Activated CD4-positive, CD25-positive, alpha-beta regulatory T cell treated with anti-CD3 and anti-CD28 coated beads, Interleukin-2, amount 50 U/mL, for 72 hours (primary cell): ENCODE measurements around the gene TXNDC5.
A peak's percentile ranks its signal among the peaks of the same experiment; 100 is the strongest.

Source experiments
- DNase-seq: peaks from one replicate; pipeline ENCODE4 v3.0.0; 2021

Gene TXNDC5

DNA sequence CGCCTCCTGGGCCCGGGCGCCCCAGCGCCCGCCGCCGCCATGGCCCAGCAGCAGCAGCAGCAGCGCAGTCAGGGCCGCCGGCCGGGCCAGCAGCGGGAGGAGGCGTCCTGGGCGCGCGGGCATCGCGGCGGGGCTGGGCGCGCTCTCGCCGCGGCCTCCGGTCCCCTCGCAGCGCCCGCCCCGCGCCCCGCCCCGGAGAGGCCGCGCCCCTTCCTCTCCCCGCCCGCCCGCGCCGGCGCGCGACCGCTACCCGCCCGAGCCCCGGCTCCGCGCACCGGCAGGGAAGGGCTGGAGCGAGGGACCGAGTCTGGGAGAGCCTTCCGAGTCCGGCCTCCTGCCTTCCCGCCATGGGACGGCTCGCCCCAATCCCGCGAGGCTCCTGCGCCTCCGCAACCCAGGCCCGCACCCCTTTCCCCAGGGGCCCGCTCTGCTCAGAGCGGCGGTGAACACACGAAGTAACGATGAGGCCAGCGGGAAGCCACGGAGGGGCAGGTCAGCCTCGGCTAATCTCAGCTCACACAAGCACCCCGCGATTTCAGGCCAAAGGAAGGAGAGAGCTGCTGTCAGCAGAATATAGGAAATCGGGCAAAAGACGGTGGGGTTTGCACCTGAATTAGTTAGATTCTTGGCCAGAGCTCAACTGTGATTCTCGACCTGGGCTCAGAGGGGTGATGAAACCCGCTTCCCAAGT is at the start of gene TXNDC5:
Gene TXNDC5 (minus strand): TSS at position 135 of the 691 bp plus-strand sequence. CDS start 12 bp downstream, at position 123.
- peak; percentile 77 for DNase-seq

DNA sequence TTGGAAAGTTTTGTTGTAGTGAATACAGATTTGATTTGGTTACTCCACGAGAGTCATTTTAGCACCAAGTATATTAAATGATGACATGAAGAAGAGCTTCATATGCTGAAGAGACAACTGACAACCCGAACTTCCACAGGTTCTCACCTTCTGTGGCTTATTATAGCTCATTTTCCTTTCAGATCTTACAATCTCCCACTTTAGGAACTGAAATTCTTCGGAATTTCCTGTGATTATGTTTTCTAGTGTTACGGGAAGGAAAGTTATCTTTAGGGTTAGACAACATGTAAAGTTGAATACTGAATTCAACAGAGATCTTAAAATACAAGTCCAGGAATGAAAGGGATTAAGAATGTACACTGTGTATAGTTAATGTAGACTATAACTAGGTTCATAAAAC is 49.6 kb upstream of the TXNDC5 start:
- DNase-seq: no peak

DNA sequence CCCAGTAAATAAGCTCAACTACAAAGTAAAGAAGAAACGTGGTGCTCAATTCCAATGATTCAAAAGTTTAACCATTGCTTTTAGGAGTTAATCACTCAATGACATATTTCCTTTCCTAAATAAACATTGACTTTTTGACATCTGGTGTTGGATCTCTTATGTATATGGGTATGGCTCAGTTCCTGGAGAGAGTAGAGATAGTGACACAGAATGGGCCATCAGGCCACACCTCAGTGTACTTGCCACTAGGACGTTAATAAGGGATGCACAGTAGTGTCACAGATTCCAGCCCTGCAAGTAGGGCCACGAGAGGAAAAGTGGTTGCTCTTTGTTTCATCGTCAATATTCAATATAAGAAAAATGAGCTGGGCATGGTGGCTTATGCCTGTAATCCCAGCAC is 48.9 kb upstream of the TXNDC5 start:
- no peak for DNase-seq

DNA sequence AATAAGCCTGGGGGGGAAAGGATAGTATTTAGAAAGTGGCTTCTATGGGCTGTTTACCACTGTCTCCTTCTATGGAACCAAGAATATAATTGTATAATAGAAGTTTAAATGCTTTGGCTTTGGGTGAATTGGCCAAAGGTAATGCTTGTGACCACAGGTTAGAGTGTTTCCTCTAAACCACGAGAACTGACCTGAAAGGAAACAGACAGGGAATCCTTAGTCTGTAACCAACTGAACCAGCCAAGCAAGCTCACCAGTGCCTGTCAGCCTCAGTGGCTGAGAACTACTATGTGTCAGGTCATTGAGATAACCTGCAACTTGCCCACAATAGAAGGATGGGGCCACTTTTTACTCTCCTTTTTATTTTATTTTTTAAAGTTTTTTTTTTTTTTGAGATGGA is 47.9 kb upstream of the TXNDC5 start:
- DNase-seq: no peak

DNA sequence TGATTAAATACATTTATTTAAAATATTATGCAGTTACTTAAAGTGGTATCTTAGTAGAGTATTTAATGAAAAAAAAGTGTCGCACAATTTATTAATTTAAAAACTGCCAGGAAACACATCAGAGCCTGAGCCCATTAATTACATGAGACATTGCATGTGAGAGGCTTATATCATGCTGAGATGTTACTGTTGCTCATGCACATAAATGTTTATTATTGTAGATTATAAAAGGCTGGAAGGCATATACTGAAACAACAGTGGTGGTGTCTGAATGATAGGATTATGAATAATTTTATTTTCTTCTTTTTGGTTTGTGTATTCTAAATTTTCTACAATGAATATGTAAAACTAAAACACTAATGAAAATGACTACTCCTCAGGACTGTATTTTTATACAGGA is 45.7 kb upstream of the TXNDC5 start:
- DNase-seq: no peak

DNA sequence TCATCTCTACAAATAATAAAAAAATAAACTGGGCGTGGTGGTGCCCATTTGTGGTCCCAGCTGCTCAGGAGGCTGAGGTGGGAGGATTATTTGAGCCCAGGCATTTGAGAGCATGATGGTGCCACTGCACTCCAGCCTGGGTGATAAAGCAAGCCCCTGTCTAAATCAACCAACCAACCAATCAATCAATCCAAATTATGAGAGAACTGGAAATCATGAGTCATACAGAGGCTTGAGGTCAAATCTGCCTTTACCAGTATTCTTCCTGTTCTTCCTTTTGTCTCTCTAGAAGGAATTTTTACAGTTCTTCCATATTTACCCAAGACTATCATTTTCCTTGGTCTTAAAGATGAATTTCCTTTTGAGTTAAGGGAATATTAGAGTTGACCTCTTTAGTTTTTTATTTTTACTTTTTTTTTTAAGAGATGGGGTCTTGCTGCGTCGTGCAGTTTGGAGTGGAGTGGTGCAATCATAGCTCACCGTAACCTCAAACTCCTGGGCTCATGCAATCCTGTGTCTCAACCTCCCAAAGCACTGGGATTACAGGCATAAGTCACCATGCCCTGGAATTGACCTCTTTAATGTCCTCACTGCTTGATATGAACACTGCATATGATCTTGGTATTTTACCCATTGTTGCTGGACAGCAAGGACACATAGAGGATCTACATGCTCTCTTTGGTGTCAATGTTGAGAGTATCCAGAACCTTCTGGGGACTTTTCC is 44.1 kb upstream of the TXNDC5 start:
- no peak for DNase-seq

DNA sequence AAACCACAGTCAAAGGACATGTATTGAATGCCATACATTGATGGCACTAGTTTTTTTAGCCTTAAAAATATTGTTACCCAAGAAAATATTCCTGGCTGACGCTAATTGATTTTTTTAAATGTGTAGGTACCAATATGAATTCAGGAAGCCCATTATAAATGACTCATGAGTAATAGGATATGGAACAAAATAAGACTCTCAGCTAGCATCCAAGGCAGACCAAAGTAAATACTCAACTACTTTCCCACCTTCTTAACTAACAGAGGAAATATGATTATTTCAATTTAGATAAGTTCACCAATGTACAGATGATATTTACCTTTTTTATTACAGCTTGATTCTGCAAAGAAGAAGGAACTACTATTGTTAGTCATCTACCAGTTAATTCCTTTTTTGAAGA is 43.2 kb upstream of the TXNDC5 start:
- no peak for DNase-seq

DNA sequence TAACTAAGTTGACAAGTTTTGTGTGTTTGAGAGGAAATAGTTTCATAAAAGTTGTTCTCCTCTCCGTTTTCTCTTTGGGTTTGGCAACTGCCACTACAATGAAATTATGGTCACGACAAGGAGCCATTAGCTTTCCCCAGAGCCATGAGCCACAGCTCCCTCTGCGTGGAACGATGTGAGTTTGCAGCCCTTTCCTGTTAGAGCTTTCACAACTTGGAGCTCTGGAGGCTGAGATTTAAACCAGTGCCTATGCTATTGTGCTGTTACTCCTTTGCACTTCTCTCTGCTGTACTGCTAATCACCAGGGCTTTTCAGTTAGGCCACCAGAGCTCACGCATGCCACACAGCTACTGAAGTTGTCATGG is 29.3 kb upstream of the TXNDC5 start:
- DNase-seq: no peak

DNA sequence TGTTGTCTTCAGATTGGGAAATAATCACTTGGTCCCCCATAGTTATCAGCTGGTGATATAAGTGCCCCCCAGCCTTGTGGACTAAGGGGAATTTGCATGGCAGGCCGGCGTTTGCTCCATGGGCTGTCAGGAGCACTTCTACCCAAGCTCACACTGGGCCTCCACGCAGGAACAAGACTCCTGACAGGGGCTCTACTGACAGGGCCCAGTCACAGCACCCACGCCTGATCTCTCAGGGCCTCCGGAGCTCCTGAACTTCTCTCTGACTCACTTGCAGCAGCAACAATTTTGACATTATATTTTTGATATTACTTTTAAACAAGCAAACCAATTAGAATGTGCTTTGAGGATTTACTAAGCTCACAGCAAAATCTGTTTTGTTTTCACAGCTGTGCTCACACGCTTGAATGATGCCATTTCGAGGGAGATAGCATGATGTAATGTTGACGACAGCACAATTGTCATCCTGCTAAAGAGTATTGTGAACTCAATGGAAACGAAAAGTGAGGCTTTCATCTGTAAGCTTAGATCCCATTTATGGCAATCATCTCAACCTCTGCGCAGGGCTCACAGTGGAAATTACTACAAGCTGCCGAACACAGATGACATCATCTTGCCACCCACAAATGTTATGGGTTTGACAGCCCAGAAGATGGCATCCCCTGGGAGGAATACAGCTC is 28.7 kb upstream of the TXNDC5 start:
- DNase-seq: no peak

DNA sequence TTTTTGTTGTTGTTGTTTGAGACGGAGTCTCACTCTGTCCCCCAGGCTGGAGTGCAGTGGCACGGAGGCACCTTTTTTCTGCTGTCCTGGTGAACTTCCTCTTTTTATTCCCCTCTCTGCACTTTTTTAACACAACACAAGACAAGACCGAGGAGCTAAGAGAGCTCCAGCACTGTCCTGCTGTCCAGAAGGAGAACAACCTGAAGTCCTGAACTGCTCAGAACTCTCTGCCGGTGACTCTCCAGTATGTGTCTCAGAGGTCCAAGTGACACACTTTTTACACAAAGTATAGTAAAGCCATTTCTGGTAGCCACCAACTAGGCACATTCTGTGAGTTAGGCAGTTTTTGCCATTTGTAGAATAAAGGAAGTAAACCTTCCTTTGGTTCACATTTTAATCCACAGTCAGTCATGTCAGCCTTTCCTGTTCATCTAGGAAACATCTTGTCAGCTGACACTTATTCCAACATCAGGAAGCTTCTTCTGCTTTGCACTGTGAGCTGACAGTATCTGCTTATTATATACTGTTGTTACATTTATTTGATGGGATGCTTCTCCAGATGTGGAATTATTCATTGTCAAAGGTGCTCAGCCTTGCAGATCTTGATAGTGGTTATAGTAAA is 28.1 kb upstream of the TXNDC5 start:
- no peak for DNase-seq

DNA sequence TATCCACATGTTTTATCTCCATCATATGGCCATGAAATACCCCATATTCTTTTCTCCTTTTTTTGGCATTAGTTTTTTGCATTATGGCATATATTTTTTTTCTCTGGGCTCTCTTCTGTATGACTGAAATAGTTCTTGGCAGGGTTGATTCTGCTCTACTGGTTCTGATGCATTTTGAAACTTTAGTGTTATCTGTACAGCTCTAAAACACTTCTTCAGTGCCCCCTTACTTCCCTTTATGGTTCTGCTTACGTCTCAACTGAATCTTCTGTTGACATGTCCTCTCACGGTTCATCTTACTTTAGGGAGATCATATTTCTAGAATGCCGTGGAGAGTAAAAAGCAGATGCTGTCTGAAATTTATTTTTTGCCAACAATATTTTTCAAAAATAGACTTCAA is 23.2 kb upstream of the TXNDC5 start:
- DNase-seq: no peak

DNA sequence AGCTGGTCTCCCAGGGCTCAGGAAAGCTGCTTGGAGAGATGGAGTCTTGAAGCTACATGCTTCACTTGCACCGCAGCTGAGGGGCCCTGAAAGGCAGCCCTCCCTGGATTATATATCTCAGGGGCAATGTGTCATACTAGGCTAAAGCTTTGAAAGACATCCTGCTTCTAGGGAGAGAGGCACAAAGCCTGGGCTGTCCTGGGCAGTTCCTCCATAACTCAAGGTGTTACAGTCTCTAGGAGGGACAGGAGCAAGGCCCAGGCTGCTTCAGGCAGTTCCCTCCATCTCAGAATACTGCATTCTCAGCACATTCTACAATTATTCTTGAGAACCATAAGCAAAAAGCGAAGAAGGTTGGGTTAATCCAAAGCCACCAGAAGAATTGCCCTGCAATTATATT is 22.0 kb upstream of the TXNDC5 start:
- DNase-seq: no peak

DNA sequence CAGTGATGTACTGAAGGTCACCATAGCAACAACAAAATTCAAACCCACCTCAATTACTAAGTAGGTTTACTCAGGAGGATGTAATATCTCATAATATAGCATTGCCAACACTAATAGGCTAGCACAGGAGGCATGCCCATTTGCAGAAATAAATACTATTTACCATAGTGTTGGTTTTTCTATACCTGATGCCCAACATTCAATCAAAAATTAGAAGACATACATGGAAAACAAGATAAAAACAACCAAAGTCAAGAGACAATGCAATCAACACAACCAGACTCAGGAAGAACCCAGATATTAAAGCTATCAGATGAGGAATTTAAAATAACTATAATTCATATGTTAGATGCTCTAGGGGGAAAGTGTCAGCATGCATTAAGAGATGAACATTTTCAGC is 14.3 kb upstream of the TXNDC5 start:
- DNase-seq: no peak

DNA sequence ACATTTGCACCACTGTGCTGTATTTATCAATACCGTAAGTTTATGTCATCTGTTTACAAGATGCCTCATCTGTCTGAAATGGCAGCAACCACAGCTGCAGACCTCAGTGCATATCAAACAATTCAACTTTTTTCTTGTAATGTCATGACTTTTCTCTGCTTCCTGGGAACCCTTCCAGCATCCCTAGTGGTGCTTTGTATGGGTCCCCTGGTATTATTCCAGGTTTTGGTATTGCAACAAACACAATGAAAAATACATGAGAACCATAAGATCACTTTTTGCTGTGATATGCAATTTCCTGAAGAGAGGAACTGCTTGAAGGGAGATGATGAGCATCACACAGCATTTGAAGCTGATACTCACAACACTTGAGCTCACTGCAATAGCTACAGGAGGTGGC is 12.0 kb upstream of the TXNDC5 start:
- no peak for DNase-seq

DNA sequence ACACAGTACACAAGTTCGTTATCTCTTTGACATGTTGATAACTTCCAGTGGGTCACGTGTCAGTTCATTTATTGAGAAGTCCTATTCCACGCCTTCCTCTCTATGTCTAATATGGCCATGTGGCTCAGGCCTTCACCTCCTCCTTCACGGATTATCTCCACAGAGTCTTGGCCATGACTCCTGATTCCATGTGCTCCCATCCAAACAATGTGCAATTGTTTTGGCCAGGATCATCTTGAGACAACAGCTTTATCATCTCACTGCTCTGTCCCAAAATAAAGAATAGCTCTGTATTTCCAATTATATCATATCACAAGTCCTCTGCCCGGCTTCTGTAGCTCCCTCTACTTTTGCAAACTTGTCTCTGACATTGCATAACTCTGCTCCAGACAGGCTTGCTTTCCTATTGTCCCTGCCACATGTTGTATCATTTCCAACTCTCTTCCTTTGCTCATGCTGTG is 11.1 kb upstream of the TXNDC5 start:
- DNase-seq: no peak

DNA sequence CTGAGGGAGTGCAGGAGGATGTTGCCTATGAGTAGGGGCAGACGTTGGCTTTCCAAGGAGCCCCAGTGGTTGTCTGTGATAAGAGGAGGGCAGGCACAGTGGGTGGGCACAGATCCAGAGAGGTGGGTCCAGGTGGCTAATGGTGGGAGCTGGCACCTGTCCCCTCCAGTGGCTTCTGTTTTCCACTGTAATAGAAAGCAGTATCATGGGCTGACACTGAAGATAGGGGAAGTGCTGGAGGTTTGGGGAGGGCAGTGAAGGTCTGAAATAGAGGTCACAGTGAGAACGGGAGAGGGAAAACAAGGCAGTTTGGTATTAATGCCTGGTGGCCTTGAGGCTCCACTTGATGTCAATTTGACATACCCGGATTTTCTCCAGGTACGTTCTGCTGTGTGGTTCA is 10.5 kb upstream of the TXNDC5 start:
- no peak for DNase-seq

DNA sequence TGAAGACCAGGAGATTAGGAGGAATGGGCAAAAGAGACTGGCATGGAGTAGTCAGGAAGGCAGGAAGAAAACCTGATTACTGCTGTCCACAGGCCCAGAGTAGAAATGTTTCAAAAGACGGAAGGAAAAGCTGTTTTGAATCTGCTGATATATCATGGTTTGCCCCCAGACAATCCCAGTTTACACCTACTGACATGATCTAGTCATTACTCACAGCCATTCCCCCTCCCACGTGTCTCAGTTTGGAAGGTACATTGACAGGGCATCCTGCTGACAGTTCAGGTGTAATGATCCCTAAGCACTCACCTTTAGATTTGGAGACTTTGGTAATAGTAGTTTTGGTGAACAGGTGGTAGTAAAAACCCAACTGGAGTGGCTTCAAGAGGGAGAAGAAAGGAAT is 9.8 kb upstream of the TXNDC5 start:
- no peak for DNase-seq

DNA sequence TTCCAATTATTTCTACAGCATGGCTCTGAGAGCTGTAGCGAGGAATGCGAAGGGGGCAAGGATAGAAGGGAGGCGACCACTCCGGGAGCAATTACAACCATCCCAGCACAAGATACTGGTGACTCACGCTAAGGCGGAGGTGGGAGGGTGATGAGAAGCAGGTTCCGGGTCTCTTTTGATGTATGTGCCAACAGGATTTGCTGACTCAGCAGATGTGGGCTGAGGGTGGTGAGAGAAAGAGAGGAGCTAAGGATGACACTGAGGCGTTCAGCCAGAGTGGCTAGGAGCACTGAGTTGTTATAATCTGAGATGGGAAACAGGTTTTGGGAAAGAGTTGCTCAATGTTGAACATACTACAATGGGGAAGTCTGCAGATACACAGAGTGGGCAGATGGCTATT is 9.3 kb upstream of the TXNDC5 start:
- no peak for DNase-seq

DNA sequence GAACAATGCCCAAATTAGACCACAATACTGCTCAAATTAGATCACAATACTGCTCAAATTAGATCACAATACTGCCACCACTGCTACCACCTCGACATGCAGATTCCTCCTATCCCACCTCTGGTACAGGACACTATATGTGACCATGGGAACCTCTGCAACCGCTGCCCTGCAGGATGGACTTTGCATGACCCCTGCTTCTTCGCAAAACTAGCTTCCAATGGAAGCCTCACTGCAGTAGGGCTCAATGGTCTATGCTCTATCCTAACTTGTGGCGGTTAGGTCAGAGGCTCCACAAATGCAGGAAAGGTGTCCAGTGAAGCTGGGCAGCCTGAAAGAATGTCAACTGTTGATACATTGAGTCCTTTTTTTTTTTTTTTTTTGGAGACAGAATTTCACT is 7.8 kb upstream of the TXNDC5 start:
- no peak for DNase-seq

DNA sequence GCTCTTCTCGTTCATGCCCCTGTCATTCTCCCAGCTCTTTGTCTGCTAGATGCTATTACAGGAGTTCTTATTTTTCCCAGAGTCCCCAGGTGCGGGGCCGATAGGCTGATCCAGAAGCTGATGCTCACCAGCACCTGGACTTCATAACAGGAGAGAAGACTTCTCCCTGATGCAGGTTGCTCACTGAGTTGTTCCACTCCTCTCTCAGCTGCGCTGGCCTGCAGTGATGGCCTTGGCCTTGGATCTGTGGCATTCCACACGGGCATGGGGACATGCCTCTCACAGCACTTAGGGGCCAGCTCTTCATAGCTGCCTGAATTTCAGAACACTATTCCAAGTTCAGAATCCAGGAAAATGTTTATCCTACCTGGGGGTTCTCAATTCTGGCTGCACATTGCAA is 7.1 kb upstream of the TXNDC5 start:
- DNase-seq: no peak

DNA sequence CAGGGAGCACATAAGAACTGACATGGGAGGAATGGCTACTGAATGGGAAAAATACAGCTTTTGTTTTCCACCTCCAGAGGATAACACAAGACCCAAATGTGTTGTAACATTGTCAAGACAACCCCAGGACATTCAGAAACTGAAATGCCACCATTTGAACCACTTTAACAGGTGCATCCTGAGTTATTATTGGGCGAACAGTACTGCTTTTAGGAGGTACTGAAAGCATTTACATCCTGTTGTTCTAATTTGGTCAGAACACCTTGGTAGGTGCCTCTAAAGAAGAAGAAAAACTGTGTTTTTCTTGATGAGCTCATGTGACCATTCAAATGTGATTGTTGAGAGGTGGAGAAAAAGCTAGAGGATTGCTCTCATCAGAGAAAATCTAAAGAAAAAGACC is 6.4 kb upstream of the TXNDC5 start:
- no peak for DNase-seq

DNA sequence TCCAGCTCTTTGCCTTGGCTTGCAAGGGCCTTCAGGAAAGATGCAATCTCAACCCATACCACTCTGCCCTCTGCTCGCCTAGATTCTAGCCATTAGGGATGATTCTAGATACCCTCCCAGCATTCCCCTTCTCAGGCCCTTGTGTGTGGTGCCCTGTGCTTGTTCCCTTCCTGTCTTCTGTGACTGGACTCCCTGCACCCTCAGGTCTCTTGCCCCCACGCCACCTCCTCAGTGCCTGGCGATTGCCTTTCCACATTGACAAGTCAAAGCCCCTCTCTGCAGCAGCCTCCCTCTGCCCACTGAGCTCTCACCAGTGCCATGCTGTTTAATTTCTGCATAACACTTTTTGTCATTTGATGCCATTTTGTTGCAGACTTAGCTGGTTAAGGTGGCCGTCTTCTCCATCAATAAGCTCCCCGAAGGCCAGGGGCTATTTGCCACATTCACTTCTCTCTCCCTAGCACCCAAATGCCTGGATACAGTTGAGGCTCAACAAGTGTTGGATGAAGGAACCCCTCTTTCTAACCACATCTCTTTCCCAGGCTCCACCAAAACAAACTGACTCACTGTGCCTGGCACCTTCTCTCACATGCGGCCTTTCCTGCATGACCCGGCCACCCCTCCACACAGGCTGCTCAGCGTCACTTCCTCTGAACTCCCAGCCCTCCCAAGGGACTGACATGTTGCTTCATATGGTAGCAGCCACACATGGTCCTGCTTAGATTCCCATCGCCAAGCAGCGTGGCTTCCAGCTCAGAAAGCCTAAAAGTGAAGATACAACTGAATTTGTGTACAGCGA is 4.6 kb upstream of the TXNDC5 start:
- no peak for DNase-seq

DNA sequence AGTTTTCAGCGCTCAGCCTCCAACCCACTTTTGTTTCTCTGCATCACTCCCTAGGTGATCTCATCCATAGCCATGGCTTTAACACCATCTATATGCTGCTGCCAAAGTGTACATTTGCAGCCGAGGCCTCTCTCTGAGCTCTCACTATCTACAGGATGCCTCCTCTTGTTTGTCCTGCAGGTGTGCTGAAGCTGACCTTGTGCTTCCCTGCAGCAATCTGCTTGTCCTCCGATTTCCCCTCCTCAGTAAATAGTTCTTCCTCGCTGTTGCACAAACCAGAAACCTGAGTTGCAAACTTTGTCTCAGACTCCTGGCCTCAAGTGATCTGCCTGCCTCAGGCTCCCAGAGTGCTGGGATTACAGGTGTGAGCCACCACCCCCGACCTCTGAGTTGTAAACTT is 3.7 kb upstream of the TXNDC5 start:
- DNase-seq: no peak
